MM.1S (cell line): ENCODE measurements around the gene LAG3.

Source experiments
- DNase-seq: peaks from one replicate; pipeline ENCODE4 v3.0.0-alpha.2; 2015
- H2AFZ ChIP-seq: fragments of 300-600 bp; sonication (generic); 2 replicates; pipeline ENCODE4 v1.6.0; 2016; ENCODE audit warnings: antibody characterized with exemption, low read length
- H3F3A ChIP-seq: fragments of 300-600 bp; sonication (generic); 2 replicates; pipeline ENCODE4 v1.6.1; 2016; ENCODE audit warnings: mild to moderate bottlenecking, antibody characterized with exemption, low read length, moderate library complexity, mixed read lengths; ENCODE audit not compliant: insufficient read depth
- H3K27ac ChIP-seq: fragments of 300-600 bp; sonication (generic); 2 replicates; pipeline ENCODE4 v1.5.1; 2016; ENCODE audit warnings: mild to moderate bottlenecking, low read length
- H3K27me3 ChIP-seq: fragments of 300-600 bp; sonication (generic); replicated peaks from 2 replicates; pipeline ENCODE4 v1.6.0; 2016; ENCODE audit warnings: low read length; ENCODE audit not compliant: insufficient read depth
- H3K36me3 ChIP-seq: fragments of 300-600 bp; sonication (generic); replicated peaks from 2 replicates; pipeline ENCODE4 v1.6.1; 2016; ENCODE audit warnings: mild to moderate bottlenecking, low read length, mixed read lengths; ENCODE audit not compliant: insufficient read depth
- H3K4me1 ChIP-seq: fragments of 300-600 bp; sonication (generic); 2 replicates; pipeline ENCODE4 v1.6.1; 2016; ENCODE audit warnings: low read length, mixed read lengths
- H3K4me2 ChIP-seq: fragments of 300-600 bp; sonication (generic); 2 replicates; pipeline ENCODE4 v1.6.0; 2016; ENCODE audit warnings: low read depth, low read length
- H3K4me3 ChIP-seq: fragments of 300-600 bp; sonication (generic); 2 replicates; pipeline ENCODE4 v1.5.1; 2016; ENCODE audit warnings: low read length, mixed read lengths
- H3K79me2 ChIP-seq: fragments of 300-600 bp; sonication (generic); 2 replicates; pipeline ENCODE4 v1.6.1; 2016; ENCODE audit warnings: mixed run types, low read length, mixed read lengths
- H3K9ac ChIP-seq: fragments of 300-600 bp; sonication (generic); 2 replicates; pipeline ENCODE4 v1.6.1; 2016; ENCODE audit warnings: low read length, mixed read lengths
- H3K9me2 ChIP-seq: fragments of 300-600 bp; sonication (generic); replicated peaks from 2 replicates; pipeline ENCODE4 v1.6.1; 2016; ENCODE audit warnings: mild to moderate bottlenecking, low read length, mixed read lengths; ENCODE audit not compliant: insufficient read depth
- H3K9me3 ChIP-seq: fragments of 300-600 bp; sonication (generic); replicated peaks from 2 replicates; pipeline ENCODE4 v1.6.1; 2016; ENCODE audit warnings: mild to moderate bottlenecking, low read length, mixed read lengths; ENCODE audit not compliant: insufficient read depth
- H4K20me1 ChIP-seq: fragments of 300-600 bp; sonication (generic); 2 replicates; pipeline ENCODE4 v1.6.1; 2016; ENCODE audit warnings: mild to moderate bottlenecking, low read length, moderate library complexity, mixed read lengths; ENCODE audit not compliant: insufficient read depth
- CTCF ChIP-seq: fragments of 300-600 bp; sonication (generic); IDR thresholded peaks from 2 replicates; pipeline ENCODE4 v1.5.1; 2016; ENCODE audit warnings: antibody characterized with exemption, low read length, mixed read lengths
- EZH2 ChIP-seq: fragments of 300-600 bp; sonication (generic); optimal IDR thresholded peaks from 2 replicates; pipeline ENCODE3; 2017; ENCODE audit warnings: low read depth, mild to moderate bottlenecking, antibody characterized with exemption, low read length, mixed read lengths
- EZH2phosphoT487 ChIP-seq: fragments of 300-600 bp; sonication (generic); IDR thresholded peaks from 2 replicates; pipeline ENCODE4 v1.6.1; 2018; ENCODE audit warnings: antibody characterized with exemption, low read length

The LAG3 gene

DNA sequence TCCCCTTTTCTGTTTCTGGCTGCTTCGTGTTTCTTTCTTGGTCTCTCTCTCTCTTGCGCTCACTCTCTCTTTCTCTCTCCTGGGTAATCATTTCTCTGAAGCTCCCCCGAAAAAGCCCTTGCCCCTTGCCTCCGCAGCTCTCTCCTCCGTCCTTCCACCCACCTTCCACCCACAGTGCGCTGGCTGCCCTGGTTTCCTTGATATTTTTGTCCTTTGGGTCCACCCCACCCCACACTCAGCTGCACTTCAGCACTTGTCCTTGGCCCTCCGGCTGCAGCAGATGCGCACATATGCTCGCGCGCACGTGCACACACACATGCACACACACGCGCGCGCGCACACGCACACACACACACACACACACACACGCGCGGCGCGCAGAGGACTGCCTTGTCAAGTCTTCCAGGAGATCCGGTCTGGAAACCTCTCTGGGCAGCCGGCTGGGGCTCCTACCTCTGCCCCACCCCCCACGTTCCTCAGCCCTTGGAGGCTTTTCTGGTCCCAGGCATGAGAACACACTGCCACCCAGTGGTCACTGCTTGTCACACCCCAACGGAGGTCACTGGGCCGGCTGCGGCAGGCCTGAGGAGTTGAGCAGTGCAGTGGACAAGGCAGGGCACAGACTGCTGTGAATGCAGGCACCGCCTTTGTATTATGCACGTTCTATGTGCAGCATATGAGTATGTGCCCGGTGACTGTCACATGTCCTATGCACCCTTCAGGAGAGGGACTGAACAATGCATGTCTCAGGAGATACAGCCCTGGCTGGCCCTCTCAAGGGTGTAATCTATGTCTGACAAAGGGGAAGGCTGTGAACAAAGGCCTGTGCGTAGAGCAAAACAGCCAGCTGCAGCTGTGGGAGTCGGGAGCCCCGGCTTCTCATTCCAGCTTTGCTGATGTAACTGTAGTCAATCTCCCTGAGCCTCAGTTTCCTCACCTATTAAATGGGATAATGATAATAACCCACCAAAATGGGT lies 6.5 kb downstream of the LAG3 start:
- no peak overlapping the region for H3K27ac ChIP-seq
- H3K9ac ChIP-seq = peak overlapping the region; percentile 30; the same call in 1 of the 2 replicates

DNA sequence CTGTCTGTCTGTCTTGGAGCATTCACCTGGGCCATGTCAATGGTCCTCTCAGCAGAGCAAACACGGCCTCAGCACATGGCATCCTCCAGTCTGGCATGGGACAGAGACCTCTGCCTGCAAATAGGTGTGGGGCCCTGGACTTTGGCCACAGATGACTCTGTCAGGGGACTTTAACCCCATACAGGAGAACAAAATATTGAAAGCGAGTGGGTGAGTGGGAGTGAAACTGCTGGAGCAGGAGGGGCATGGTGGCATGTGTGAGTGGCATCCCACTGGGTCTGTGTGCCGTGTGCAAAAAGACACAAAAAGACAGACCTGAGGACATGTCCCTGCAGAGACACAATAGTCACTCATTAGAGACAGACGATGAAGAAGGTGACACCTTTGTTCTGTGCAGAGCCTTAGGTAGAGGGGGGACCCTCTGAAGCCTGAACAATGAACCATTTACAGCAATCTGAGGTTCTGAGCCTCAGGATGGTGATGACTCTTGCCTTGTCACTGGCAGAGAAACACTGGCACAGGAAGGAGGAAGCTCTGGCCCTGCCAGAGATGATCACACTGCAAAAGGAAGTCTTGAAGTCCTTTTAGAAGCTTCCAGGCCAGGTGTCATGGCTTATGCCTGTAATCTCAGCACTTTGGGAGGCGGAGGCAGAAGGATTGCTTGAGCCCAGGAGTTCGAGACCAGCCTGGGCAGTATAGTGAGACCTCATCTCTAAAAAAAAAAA lies 7.5 kb downstream of the LAG3 start:
- H3K79me2 ChIP-seq = no peaks in the 10 kb centered on the region
- no peak overlapping the region for H3K4me3 ChIP-seq
- H3K27me3 ChIP-seq = 0 out of 2 replicates have a peak, but pooled peaks cover 11% of the 10 kb centered on the region
- H2AFZ ChIP-seq = no peak overlapping the region
- H3K4me1 ChIP-seq = peaks cover 40% of the 10 kb centered on the region
- DNase-seq = no peak
- TF ChIP-seq EZH2 = no peak
- no peak for TF ChIP-seq CTCF
- TF ChIP-seq EZH2phosphoT487 = no peak
- no peaks in the 10 kb centered on the region for H4K20me1 ChIP-seq
- no peaks in the 10 kb centered on the region for H3K9me2 ChIP-seq
- no peak overlapping the region for H3K27ac ChIP-seq
- no peak overlapping the region for H3K9ac ChIP-seq
- no peak overlapping the region for H3K4me2 ChIP-seq
- no peaks in the 10 kb centered on the region for H3K9me3 ChIP-seq
- no peaks in the 10 kb centered on the region for H3K36me3 ChIP-seq
- peaks cover 6% of the 10 kb centered on the region for H3F3A ChIP-seq

More for the DNA sequence above, 6.5 kb downstream of the LAG3 start:
- no peaks in the 10 kb centered on the region for H3K9me3 ChIP-seq
- peak overlapping the region; percentile 64 for H3K4me3 ChIP-seq
- H3K36me3 ChIP-seq = no peaks in the 10 kb centered on the region
- peaks cover 30% of the 10 kb centered on the region for H3K4me1 ChIP-seq
- no peaks in the 10 kb centered on the region for H4K20me1 ChIP-seq
- H3K27me3 ChIP-seq = 0 out of 2 replicates have a peak, but pooled peaks cover 11% of the 10 kb centered on the region
- H3F3A ChIP-seq = peaks cover 6% of the 10 kb centered on the region
- no peaks in the 10 kb centered on the region for H3K79me2 ChIP-seq
- H3K9me2 ChIP-seq = no peaks in the 10 kb centered on the region
- peak overlapping the region; percentile 97 for H3K4me2 ChIP-seq
- H2AFZ ChIP-seq = peak overlapping the region; percentile 91
- DNase-seq = peak; percentile 89
- TF ChIP-seq CTCF = peak; percentile 96
- no peak for TF ChIP-seq EZH2

DNA sequence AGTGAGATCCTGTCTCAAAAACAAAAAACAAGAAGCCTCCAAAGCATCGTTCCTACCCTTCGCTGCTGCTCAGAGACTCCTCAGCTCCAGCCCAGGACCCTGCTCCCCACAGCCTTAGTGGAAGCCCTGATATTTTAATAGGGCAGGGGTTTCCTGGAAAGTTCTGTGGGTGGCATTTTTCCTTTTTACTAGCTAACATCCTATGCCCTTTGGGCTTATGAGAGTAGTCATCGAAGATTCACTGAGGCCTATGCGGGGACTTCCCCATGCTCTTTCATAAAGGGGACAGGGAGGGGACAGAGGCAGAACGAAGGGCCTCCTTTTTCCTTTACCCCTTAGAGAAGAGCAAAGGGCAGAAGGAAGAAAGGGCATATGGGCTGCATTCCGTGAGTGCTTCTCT lies 8.3 kb downstream of the LAG3 start:
- no peaks in the 10 kb centered on the region for H3K9me3 ChIP-seq
- no peaks in the 10 kb centered on the region for H3K9me2 ChIP-seq
- H2AFZ ChIP-seq = no peak overlapping the region

More for the DNA sequence above, 8.3 kb downstream of the LAG3 start:
- DNase-seq = no peak
- H3K27ac ChIP-seq = no peak overlapping the region
- no peak overlapping the region for H3K9ac ChIP-seq
- H3K4me3 ChIP-seq = no peak overlapping the region
- 0 out of 2 replicates have a peak, but pooled peaks cover 11% of the 10 kb centered on the region for H3K27me3 ChIP-seq
- TF ChIP-seq CTCF (no peak), EZH2phosphoT487 (no peak), EZH2 (no peak)
- H3K4me2 ChIP-seq = no peak overlapping the region
- no peaks in the 10 kb centered on the region for H4K20me1 ChIP-seq
- H3K79me2 ChIP-seq = no peaks in the 10 kb centered on the region
- H3K4me1 ChIP-seq = peaks cover 36% of the 10 kb centered on the region
- peaks cover 6% of the 10 kb centered on the region for H3F3A ChIP-seq
- no peaks in the 10 kb centered on the region for H3K36me3 ChIP-seq
